Stimulated activated CD4-positive, alpha-beta T cell treated with anti-CD3 and anti-CD28 coated beads, Interleukin-4, amount 100 ng/mL, for 4 hours (primary cell): ENCODE data around the gene HLA-DRA.

ENCODE experiments used
- DNase-seq, 2 experiments: peaks; one replicate each; pipeline ENCODE4 v3.0.0-alpha.2; 2020

The HLA-DRA gene

GRCh38 chr6:32483968-32484613, 44.4 kb downstream of the HLA-DRA start:
- no peak for DNase-seq

- no peak for DNase-seq
Observed at GRCh38 chr6:32484614-32484998, 44.9 kb downstream of the HLA-DRA start.

- DNase-seq = no peak
Observed at GRCh38 chr6:32488083-32488482, 48.4 kb downstream of the HLA-DRA start.

- DNase-seq = no peak
Observed at GRCh38 chr6:32491700-32492099, 52.0 kb downstream of the HLA-DRA start.

- DNase-seq = no peak
Observed at GRCh38 chr6:32492351-32492750, 52.7 kb downstream of the HLA-DRA start.
